Glutamatergic neuron (in vitro differentiated cells): ENCODE measurements around the gene FAM227B. TPM values are rescaled to one million over a fixed set of nuclear protein-coding genes. Genes with fewer than 3 reads are reported as not detected.
A peak's percentile ranks its signal among the peaks of the same experiment; 100 is the strongest.

Source experiments
- DNase-seq: peaks from one replicate; pipeline ENCODE4 v3.0.0; 2022
- H3K27ac Mint-ChIP-seq: one replicate; pipeline ENCODE4 v1.8.0; 2020; ENCODE audit warnings: mild to moderate bottlenecking, mixed read lengths, inconsistent platforms; ENCODE audit not compliant: unreplicated experiment
- H3K27me3 Mint-ChIP-seq: one replicate; pipeline ENCODE4 v1.8.0; 2020; ENCODE audit warnings: mild to moderate bottlenecking, moderate library complexity, mixed read lengths, inconsistent platforms; ENCODE audit not compliant: unreplicated experiment
- H3K36me3 Mint-ChIP-seq: one replicate; pipeline ENCODE4 v1.8.0; 2020; ENCODE audit warnings: mild to moderate bottlenecking, mixed read lengths, inconsistent platforms; ENCODE audit not compliant: unreplicated experiment
- H3K4me1 Mint-ChIP-seq: one replicate; pipeline ENCODE4 v1.8.0; 2020; ENCODE audit warnings: mild to moderate bottlenecking, low read depth, mixed read lengths, inconsistent platforms; ENCODE audit not compliant: unreplicated experiment
- H3K4me3 Mint-ChIP-seq: one replicate; pipeline ENCODE4 v1.8.0; 2020; ENCODE audit warnings: mild to moderate bottlenecking, mixed read lengths, inconsistent platforms; ENCODE audit not compliant: unreplicated experiment
- H3K9me3 Mint-ChIP-seq: one replicate; pipeline ENCODE4 v1.8.0; 2020; ENCODE audit warnings: mild to moderate bottlenecking, moderate library complexity, mixed read lengths, inconsistent platforms; ENCODE audit not compliant: unreplicated experiment
- CTCF ChIP-seq: fragments of 200-600 bp; sonication (generic); IDR thresholded peaks from one replicate; pipeline ENCODE4 v1.5.0; 2021; ENCODE audit not compliant: partially characterized antibody, unreplicated experiment
- total RNA-seq: library from RNA; stranded (reverse); fragmentation: NEBNext Ultra II Directional; extraction: Animal tissue kit (Norgen Biotek cat#: 25700); gene quantifications from one replicate; pipeline ENCODE4 v1.2.1, GENCODE V29; 2021; ENCODE audit not compliant: unreplicated experiment

FAM227B gene
- total RNA-seq, 1 donor from 2014 or later, result 3.2 TPM

GRCh38 chr15:49387471-49387870, 233.1 kb downstream of the FAM227B start:
- peaks cover 7% of the 10 kb centered on the region for H3K4me1 Mint-ChIP-seq
- no peak for DNase-seq
- no peak overlapping the region for H3K4me3 Mint-ChIP-seq
- no peak for TF ChIP-seq CTCF
- H3K36me3 Mint-ChIP-seq, result no peaks in the 10 kb centered on the region
- peaks cover 2% of the 10 kb centered on the region for H3K9me3 Mint-ChIP-seq
- H3K27ac Mint-ChIP-seq, result no peak overlapping the region
- H3K27me3 Mint-ChIP-seq, result no peaks in the 10 kb centered on the region

- Mint-ChIP-seq H3K9me3 (peaks cover 2% of the 10 kb centered on the region), H3K27ac (no peak overlapping the region), H3K36me3 (no peaks in the 10 kb centered on the region), H3K4me1 (peaks cover 8% of the 10 kb centered on the region), H3K27me3 (peaks cover 5% of the 10 kb centered on the region), H3K4me3 (no peak overlapping the region)
- TF ChIP-seq CTCF, result no peak
- DNase-seq, result no peak
These were observed 237.4 kb downstream of the FAM227B start for GRCh38 chr15:49383266-49383665.

GRCh38 chr15:49382394-49382793, 238.2 kb downstream of the FAM227B start:
- Mint-ChIP-seq H3K9me3 (peaks cover 2% of the 10 kb centered on the region), H3K27me3 (peaks cover 5% of the 10 kb centered on the region), H3K27ac (no peak overlapping the region), H3K4me3 (no peak overlapping the region), H3K36me3 (no peaks in the 10 kb centered on the region), H3K4me1 (peaks cover 8% of the 10 kb centered on the region)
- DNase-seq, result no peak
- no peak for TF ChIP-seq CTCF

GRCh38 chr15:49380912-49381311, 239.7 kb downstream of the FAM227B start:
- H3K27me3 Mint-ChIP-seq, result peaks cover 5% of the 10 kb centered on the region
- H3K4me3 Mint-ChIP-seq, result no peak overlapping the region
- H3K27ac Mint-ChIP-seq, result peak overlapping the region; percentile 60
- no peak for TF ChIP-seq CTCF
- no peaks in the 10 kb centered on the region for H3K36me3 Mint-ChIP-seq
- H3K9me3 Mint-ChIP-seq, result no peaks in the 10 kb centered on the region
- peaks cover 8% of the 10 kb centered on the region for H3K4me1 Mint-ChIP-seq
- DNase-seq, result peak; percentile 28

- Mint-ChIP-seq H3K27ac (no peak overlapping the region), H3K9me3 (no peaks in the 10 kb centered on the region), H3K4me3 (no peak overlapping the region), H3K27me3 (peaks cover 5% of the 10 kb centered on the region), H3K4me1 (peaks cover 8% of the 10 kb centered on the region), H3K36me3 (no peaks in the 10 kb centered on the region)
- no peak for TF ChIP-seq CTCF
- peak; percentile 13 for DNase-seq
These were observed 240.6 kb downstream of the FAM227B start for GRCh38 chr15:49379996-49380395.
